GM12873 (cell line): Measurements from ENCODE around the gene MBNL2.

Experiments
- CTCF ChIP-seq: IDR thresholded peaks from 2 replicates; pipeline ENCODE4 v1.5.1; 2012; ENCODE audit warnings: low read depth, mild to moderate bottlenecking, moderate library complexity, low read length, control low read depth; ENCODE audit not compliant: insufficient read depth; ENCODE audit errors: missing control alignments

The MBNL2 gene

GRCh38 chr13:97426695-97427094 lies 204.6 kb downstream of the MBNL2 start:
- no peak for TF ChIP-seq CTCF

GRCh38 chr13:97429681-97430081 lies 207.5 kb downstream of the MBNL2 start:
- no peak for TF ChIP-seq CTCF

GRCh38 chr13:97430296-97430695 lies 208.2 kb downstream of the MBNL2 start:
- TF ChIP-seq CTCF = no peak

GRCh38 chr13:97431171-97431764 lies 209.1 kb downstream of the MBNL2 start:
- no peak for TF ChIP-seq CTCF

GRCh38 chr13:97432232-97432916 lies 210.2 kb downstream of the MBNL2 start:
- TF ChIP-seq CTCF = no peak

- TF ChIP-seq CTCF = no peak
These were observed 211.0 kb downstream of the MBNL2 start for GRCh38 chr13:97432917-97433726.

GRCh38 chr13:97433727-97434396 lies 211.7 kb downstream of the MBNL2 start, which contains the start of gene RAP2A:
TSS of gene RAP2A (plus strand) at chr13:97434169. CDS start at chr13:97434471, 302 bp downstream.
- TF ChIP-seq CTCF = no peak
